Measurements from ENCODE around the gene TAX1BP1.

Gene TAX1BP1

DNA sequence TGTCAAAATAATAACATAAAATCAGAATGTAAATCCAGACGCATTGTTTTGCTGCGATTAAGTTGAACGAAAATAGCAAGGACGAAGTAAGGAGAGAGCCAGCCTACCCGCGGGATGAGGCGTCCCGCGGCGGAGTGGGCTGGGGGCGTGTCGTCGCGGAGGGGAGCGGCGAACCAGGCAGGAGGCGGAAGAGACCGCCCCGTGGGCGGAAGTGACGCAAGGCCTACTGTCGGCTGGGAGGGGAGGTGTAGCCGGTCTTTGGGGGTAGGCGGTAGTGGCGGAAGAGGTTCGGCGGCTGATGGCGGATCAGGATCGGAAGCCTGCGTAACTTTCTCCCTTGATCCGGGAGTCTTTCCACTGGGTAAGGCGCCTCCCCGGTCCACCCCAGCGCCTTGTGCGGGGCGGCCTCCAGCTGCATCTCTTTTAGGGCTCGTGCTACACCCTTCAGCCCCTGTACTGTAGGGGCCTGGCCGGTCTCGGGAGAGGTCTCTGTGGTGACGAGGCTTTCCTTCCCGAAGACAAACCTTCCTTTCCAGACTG is at the start of gene TAX1BP1:
TAX1BP1 (plus strand) TSS at position 254 of the 540 bp plus-strand sequence. CDS start 8,363 bp downstream, outside the sequence.
- DNase-seq, result peak; percentile 97

DNA sequence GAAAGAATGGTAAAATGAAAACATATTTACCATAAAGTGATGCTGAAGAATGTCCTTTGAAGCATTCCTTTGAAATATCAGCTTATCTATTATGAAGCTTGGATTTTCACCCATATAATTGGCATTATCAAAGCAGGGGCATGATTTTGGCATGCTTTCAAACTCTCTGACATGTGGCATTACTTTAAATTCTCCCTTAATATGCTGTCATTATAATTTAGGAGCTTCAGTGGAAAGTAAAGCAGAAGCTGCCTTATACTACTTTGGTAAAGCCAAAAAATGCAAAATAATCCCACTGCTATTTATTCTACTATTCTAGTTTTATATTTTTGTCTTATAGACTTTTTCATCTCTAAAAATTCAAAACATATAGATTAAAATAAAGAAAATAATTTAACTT is 49.3 kb upstream of the TAX1BP1 start:
- no peak for DNase-seq

DNA sequence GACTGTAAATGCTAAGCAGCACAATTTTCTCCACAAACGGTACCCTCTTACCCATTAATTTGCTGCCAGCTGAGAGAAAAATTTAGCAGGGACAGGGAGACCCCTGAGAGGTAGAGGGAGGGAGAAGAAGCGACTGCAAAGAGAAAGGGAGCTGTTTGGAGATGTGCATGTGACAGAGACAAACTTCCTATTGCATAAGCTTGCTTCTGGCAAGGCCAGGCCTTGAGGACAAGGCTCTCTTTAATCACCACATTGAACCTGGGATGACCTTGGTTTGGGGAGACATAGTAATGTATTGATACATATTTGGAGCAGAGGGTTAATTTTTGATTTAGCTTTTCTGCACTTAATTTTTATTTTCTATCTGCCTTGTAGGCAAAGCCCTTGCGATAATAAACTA is 46.2 kb upstream of the TAX1BP1 start:
- no peak for DNase-seq

DNA sequence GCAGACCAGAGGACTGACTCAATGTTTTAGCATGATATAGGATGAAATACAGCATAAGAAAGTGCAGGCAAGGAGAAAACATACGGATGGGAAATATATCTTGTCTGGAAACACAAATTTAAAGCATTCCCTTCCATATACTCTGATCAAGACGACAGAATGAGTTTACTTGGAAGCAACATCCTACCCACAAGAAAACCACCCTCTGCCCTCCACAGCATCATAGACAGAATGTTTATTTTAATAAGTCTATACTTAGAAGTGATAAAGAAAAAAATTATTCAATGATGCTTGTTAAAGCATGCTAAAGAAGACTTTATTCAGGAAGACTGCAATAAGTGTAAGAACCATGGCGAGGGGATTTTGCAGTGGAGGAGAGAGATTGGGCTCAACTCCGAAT is 44.9 kb upstream of the TAX1BP1 start:
- no peak for DNase-seq

DNA sequence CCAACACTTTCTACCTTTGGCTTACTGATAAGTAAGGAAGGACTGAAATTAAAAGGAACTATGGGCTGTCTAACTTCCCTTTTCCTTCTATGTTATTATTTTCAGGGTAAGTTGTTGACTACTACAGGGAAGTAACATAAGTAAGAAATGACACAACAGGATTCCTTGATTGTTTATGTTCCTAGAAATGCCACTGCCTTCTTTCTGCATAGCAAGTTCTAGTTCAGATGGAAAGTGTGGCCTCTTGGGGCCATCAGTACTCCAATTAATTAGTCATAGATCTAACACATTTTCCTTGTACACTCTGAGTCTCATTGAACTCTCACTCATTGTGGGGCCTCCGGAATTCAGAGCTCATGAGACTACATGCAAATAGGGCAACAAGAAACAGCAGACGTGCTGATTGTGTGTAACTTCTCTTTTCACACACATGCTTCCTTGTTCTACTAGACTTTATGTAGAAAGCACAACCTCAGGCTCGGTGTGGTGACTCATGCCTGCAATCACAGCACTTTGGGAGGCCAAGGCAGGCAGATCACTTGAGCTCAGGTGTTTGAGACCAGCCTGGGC is 42.0 kb upstream of the TAX1BP1 start:
- peak; percentile 39 for DNase-seq

DNA sequence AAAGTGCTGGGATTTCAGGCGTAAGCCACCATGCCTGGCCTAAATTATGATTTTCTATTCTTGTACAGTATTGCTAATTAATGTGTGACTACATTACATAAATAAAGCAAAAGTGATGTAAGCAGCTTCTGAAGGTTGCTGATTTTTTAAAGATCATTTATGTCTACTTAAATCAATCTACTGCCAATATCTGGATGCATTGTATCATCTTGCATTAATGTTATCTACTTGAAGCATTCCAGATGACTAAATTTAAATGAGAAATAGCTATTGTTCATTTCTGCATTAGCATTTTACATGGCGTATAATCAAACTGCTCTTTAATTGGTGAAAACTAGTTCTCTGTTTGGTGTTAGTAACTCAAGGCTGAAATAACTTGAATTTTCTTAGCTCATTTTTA is 40.2 kb upstream of the TAX1BP1 start:
- DNase-seq, result no peak

DNA sequence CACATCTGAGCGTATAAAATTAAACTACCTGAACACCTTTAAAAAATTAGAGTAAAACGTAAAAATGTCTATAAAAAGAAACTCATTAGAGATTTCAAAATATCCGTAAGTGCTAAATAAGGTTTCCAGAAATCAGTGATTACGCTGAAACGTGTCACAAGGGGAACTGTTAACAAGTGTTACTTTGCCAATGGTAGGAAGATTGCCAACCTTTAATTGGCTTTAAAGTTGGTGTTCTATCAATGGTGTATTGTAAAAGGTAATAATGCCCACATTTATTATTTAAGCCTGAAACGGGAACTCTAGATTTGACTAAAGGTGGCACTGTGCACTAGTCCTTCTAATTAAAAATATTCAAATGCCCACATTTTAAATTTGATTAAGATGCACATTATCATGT is 39.5 kb upstream of the TAX1BP1 start:
- DNase-seq, result no peak

DNA sequence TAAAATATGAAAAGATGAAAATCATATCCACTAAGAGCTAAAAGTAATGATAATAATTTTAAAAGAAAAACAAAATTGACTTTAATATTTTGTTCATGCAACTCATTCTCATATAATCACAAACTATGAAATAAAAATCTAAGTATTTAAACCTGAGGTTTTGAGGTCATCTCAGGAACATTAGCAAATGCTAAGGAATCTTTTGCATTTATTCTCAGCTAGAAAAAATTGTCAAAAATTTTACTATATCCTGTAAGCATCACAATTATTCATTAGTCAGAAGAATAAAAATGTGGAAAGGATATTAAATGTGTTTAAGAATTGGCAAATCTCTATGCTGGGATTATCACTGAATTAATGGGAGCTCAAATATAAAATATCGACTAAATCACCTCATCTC is 36.8 kb upstream of the TAX1BP1 start:
- no peak for DNase-seq

DNA sequence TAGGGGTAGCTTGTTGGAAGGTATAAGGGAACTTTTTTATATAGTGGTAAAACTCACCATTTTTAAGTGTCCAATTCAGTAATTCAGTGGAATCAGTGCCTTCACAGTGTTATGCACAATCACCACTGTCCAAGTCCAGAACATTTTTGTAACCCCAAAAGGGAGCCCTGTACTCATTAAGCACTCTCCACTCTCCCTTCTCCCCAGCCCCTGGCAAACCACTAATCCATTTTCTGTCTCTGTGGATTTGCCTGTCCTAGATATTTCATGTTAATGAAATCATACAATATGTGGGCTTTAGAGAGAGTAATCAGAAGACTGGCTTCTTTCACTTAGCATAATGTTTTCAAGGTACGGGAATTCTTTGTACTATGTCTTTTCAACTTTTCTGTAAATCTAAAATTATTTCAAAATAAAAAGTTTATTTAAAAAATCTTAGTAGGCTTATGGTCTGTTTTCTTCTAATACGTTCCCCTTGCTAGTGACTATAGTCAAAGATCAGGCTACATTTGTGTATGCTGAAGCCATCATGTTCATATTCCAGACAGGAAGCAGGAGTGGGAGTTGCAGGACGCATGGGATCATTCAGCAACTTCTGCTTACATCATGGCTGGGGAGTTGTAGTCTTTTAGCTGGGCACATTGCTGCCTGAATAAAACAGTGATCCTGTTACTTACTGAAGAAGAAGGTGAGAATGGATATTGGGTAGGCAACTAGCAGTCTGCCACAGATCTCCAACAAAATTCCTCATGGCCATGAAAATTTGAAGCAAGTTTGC is 35.4 kb upstream of the TAX1BP1 start:
- no peak for DNase-seq

DNA sequence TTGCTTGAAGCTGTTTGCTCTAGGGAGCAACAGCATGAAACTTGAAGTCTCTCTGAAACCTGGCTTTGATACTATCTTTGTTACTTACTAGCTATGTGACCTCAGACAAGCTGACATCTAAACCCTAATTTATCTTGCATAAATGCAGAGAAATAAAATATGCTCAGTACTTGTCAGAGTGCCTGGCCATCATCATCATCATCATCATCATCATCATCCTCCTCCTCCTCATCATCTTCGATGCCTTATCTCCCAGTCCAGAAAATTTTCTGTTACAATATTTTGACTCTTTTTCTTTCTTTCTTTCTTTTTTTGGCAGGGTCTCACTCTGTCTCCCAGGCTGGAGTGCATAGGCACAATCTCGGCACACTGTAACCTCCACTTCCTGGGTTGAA is 34.8 kb upstream of the TAX1BP1 start:
- DNase-seq, result no peak

DNA sequence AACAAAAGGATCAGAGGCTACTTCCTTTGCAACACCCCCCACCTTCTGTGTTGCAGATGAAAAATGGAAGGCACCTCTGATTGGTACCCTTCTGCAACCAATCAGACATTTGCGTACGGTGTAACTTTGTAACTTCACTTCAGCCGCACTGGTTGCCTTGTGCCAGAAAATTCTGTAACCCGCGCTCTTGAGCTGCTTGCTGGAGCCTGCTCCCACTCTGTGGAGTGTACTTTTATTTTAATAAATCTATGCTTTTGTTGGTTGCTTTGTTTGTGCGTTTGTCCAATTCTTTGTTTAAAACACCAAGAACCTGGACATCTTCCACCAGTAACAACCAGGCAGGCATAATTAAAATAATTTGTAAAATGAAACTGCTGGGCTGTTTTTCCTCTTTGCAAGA is 31.5 kb upstream of the TAX1BP1 start:
- no peak for DNase-seq

DNA sequence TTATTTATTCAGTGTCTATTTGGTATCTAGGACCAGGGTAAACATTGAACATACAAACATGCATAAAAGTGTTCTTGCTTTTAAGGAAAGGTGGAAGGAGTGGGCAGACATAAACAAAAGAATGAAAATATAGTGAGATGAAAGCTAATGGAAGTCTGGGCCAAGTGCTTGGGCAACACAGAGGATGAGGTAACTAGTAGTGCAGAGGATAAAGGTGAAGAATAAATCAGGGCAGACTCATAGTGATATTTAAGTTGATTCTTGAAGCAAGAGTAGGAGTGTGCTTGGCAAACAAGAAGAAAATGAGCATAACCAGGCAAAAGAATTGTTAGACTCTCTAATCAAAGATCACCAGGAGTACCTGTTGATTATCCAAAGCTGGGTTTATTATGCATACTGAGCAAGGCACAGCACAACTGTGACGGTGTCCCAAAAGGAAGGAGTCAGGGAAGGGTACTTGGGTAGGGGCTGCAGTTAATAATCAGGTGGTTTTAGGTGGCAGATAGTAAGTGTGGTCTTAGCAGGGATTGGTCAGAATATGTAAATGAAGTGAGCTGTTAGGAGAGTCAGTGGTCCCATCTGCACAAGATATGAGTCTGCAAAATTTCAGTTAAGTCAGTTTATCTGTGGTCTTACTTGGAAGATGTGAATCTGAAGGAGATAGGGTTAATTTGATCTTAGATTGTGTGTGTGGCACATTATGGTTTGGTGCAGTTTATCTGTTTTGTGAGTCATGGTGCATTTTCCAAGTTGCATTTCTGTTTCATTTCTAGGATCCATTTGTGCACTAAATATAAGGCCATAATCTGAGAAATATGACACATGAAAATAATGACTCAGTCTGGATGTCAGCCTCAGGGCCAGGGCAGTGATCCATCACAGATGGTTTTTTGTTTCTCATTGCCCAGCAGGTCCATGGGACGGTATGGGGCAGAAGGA is 30.6 kb upstream of the TAX1BP1 start:
- no peak for DNase-seq

DNA sequence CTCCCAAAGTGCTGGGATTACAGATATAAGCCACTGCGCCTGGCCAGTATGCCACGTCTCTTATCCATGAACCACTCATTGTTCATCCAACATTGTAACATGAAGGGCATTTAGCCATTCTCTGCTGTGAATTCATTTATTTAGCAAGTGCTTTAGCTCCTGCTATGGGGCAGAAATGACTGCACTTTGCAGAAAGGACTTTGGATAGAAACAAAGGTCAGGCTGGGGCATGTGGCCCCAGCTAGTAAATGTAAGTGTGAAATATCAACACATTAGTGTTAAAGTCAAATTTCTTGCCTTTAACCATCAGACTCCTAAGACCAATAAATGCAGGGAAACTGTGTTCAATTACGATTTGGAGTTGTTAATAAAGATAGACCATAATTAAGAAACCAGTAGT is 27.7 kb upstream of the TAX1BP1 start:
- DNase-seq, result no peak

DNA sequence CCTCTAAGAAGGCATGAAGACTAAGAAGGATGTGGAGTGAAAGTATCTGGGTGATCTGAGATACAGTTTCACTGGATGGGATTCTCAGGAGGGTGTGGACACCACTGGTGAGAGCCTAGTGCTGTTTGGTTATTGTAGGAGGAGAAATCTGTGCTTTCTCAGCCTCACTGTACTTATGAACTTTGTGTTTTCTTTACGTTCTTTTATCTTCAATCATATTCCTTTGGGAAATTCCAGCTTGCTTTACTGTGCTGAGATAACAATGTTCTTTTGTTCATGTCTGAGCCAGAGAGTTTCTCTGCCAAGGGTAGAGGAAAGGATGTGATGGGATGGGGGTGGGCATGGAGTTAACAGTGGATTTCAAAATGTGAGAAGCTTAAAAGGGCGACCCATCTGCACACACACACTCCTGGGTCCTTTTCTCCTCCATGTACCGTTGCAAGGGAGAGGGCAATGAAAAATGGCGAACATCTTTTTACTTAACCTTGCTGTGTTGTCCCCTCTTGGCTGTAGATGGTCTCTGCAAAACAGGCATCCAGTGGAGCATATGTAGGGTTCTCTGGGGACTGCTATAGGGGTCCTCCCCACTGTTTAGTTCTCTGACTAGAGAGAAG is 25.0 kb upstream of the TAX1BP1 start:
- no peak for DNase-seq

DNA sequence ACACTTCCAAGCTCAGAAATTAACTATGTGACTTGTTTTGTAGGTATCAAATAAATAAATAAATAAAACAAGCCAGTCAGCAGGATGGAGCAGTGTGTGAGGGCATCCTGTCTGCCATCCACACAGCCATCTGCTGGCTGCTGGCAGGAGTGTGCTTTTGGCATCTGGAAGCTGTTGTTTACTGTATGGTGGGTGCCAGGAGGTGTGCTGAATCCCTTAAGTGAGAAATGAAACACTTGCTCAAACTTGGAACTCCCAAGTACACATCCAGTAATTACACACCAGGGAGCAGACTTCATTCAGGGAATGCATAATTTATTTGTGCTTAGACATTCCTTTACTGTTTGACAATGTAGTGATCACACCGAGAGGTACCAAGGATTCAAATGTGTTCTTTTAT is 16.9 kb upstream of the TAX1BP1 start:
- peak; percentile 39 for DNase-seq

DNA sequence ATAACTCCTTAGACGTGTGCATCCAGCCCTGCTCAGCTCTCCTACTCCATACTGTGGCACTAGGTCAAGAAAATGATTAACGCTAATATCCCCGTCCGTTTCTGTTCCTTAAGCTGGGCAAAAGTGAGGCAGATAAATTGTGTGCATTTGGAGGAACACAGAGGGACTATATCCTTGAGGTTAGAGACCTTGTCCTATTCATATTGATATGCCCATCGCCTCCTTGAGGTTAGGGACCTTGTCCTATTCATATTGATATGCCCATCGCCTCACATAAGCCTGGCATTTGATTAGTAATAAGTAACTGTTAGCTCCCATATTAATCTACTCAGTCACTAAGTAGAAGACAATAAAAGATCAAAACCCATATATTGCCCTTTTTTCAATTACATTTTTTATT is 12.9 kb upstream of the TAX1BP1 start:
- no peak for DNase-seq

DNA sequence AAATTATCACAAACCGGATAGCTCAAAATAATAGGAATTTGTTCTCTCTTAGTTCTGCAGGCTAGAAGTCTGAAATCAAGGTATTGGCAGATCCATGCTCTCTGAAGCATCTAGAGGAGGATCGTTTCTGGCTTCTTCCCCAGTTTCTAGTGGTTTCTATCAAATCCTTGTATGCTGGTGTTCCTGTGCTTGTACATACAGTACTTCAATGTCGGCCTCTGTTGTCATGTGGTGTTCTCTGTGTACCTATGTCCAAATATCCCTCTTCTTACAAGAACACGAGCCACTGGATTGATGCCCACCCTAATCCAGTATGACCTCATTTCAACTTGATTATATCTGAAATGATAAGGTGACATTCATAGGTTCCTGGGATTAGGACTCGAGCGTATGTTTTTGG is 9.8 kb upstream of the TAX1BP1 start:
- no peak for DNase-seq

DNA sequence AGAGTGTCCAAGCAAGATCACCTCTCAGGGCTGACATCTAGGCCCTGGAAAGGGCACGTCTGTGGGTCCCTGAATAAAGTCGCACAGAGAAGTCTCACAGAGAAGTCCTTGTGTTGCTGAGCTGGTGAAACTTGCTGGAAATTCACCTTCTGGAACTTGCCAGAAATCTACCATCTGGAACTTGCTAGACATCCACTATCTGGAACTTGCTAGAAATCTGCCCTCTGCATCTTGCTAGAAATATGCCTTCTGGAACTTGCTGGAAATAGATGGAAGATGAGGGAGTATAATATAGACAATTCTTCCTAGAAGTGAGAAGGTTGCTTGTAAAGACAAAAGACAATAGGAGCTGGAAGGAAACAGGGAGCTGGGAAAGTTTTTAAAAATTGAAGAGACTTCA is 5.4 kb upstream of the TAX1BP1 start:
- DNase-seq, result no peak

DNA sequence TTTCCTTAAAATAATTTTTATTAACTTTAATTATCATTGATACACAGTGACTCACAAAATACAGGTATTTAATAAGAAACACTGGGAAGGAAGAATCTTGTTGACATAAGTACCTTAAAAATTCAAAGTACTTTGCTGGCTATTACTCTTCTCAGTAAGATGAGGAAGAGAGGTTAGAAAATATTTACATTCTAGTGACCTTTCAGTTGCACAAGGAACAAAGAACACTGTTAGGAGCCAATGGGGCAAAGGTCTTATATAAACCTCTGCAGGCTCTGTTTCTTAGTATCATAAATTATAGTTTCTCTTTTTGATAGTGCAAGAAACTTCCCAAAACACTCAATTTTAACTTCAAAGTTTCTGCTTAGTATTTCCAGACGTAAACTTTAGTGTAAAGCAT is 4.8 kb upstream of the TAX1BP1 start:
- DNase-seq, result no peak

DNA sequence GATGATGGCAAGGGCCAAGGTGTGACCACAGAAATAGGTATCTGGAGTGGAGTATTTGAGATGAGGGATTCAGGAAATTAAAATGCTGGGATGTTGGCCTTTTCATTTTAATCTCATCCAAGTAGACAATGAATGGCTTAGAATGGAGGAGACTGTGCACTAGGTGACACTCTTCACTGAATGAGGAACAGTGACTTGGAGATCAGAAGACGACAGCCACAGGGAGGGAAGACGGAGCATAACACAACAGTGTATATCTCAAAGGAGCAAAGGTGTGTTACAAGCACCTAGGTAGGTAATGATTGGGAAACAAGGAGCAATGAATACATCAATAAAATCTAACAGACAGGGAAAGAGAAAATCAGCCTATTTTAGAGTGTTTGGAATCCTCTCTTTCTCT is 4.1 kb upstream of the TAX1BP1 start:
- no peak for DNase-seq

DNA sequence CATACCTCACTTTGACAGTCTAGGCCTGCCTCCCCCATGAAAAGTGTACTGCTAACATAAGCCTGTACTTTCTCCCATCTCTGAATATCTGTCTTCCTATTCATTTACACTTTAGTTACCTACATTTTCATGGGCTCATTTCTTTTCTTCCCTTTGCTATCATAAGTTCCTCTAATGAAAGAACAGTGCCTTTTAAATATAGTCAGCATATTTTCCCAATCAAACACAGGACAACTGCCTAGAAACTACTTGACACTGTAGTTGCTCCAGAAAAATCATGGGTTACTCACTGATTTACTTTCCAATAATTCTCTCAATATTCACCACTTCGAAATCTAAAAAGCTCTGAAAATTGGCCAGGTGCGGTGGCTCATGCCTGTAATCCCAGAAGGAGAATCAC is 2.8 kb upstream of the TAX1BP1 start:
- no peak for DNase-seq

DNA sequence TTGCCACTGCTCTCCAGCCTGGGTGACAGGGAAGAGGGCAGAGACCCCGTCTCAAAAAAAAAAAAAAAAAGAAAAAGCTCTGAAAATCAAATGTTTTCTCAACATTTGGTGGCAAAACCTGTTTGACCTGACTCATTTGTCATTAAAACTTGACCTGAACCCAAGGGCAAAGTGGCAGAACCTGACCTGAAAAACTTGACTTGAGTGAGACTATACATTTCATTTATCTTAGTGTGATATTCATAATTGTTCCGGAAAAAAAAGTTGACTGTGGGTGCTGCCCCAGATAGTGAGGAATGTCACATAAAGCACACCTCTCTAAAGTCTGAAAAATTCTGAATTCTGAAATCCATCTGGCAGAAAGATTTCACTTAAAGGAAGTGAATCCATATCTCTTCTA is 2.3 kb upstream of the TAX1BP1 start:
- DNase-seq, result no peak

DNA sequence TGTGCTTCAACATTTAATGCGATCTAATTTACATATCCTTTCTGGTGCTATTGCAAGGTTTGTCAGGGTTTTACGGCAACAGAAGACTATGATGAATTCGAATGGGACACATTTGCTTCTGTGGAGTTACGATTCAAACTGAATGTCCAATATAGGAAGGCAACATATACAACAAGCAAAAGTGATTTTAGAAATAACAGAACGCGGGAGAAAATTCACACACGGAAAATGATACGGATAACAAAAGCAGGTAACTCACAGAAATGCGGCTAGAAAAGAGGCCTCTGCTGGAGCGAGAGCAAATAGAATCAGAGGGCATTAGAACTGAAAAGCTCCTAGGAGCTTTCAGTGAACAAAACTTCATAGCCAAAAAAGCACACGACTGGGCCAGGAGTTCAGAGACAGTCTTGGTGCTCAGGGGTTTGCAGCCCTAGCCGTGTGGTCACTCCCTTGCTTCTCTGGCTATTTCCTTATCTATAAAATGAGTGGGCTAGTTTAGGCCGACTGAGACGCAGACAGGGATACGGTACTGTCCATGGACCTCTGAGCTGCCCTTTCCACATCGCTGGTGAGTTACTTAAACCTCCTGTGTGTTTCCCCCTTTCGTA is 557 bp upstream of the TAX1BP1 start:
- DNase-seq, result peak; percentile 51
